HG03575 (cell line): Measurements from ENCODE around the gene DLGAP3.

ENCODE experiments used
- ATAC-seq: cut with Tn5 transposase; IDR thresholded peaks from one replicate; pipeline ENCODE4 v1.9.1; 2021; ENCODE audit not compliant: unreplicated experiment, insufficient number of reproducible peaks, low FRiP score; ENCODE audit errors: extremely low read depth

Gene DLGAP3

GRCh38 chr1:34929853-34930701 is 627 bp upstream of the DLGAP3 start:
- no peak for ATAC-seq

DNA sequence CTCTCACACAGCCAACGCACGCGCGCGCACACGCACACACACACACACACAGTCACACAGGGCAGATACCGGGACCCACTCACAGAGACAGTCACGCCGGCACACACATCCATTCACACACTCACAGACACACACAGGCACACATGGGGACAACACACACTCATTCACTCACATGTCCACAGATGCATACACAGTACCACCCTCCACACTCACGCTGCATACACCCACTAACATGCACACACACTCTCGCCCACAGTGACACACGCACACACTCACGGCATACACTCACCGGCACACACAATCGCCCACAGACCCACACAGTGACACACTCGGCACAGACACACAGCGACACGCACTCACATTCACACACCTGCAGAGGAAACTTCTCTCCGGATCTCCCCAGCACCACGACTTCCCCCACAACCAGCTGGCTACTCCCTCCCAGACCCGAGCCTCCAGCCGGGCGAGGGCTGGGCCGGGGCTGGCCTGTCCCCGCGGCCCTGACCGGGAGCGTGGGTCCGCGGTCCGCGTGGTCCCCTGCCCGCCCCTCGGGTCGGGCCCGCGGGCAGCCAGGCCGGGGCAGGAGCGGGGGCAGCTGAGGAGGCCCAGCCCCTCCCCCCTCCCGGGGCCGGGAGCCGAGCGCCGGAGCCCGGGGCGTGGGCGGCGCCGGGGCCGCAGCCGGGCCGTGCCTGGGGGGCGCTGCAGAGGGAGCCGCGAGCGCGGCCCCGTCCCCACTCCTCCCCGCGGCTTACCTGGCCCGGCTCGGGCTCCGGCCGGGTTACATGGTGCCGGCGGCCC is 552 bp downstream of the DLGAP3 start:
- no peak for ATAC-seq

- no peak for ATAC-seq
Measured at GRCh38 chr1:34928066-34928696, 1.3 kb downstream of the DLGAP3 start.

DNA sequence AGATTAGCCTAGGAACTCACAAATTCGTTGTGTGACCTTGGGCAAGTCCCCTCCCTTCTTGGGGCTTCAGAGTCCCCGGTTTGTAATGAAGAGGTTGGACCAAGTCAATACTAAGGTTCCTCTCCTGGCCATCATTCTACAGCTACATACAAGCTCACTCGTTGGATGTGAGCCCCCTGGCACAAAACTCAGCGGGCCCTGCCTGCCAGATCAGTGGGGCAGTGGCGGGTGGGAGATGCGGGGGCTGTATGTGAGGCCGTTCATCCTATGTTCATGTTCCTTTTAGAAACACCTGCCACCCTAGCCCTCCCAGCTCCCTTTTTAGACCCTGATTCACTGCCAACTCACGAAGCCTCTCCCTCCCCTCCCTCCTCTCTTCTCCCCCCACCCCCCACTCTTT is 2.1 kb downstream of the DLGAP3 start:
- no peak for ATAC-seq

DNA sequence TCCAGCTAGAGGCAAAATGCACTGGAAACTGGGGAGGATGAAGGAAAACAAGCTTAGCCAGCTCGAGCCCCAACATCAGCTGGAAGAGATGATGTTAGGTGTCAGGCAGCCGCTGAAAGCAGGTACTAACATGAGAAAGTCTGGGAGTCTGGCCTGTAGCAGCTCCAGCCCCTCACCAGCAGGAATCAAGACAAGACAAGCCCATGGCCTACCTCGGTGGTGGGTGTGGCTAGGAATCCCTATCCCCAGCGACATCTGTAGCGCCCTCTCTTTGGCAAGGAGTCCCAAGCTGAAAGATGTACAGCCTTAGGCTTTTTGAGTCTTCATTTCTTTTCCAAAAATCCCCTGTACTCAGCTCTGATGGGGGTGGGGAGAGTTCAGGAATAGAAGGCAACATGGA is 2.6 kb downstream of the DLGAP3 start:
- ATAC-seq: no peak

GRCh38 chr1:34926156-34926555 is 3.3 kb downstream of the DLGAP3 start:
- ATAC-seq: no peak

GRCh38 chr1:34925730-34926129 is 3.7 kb downstream of the DLGAP3 start:
- ATAC-seq: no peak

DNA sequence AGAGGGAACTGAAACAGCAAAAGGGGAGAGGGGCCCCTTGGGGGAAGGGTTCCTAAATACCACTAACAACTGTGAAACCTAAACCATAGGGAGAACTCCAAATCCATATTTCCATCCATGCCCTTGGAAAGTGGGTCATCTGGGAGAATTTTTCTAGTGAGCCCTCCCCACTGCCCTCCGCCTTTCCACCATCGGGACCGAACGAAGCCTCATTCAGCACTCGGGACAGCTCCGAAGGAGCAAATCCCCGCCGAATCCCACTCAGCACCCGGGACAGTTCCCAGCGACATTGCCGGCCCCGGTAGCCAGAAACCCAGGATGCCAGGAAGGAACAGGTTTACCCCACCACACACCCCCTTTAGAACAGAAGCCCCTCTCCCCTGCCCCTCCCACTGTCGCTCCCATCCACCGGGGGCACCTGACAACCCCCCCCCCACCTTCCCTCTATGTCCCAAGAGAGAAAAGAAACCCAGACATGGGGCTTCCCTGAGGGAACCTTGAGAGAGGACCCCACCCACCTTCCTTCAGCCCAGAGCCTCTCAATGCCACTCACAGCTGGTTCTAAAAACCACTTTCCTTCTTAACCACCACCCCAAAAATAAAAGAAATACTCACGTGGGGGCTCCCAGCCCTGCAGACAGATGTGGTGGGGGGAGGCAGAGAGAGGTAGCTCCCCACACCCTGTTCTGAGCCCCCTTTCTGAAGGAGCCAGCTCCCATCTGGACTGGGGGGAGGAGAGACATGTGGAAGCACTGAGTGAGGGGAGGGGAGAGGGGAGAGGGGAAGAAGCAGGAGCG is 4.5 kb downstream of the DLGAP3 start:
- ATAC-seq: no peak

- no peak for ATAC-seq
Measured at GRCh38 chr1:34923490-34923889, 6.0 kb downstream of the DLGAP3 start.

DNA sequence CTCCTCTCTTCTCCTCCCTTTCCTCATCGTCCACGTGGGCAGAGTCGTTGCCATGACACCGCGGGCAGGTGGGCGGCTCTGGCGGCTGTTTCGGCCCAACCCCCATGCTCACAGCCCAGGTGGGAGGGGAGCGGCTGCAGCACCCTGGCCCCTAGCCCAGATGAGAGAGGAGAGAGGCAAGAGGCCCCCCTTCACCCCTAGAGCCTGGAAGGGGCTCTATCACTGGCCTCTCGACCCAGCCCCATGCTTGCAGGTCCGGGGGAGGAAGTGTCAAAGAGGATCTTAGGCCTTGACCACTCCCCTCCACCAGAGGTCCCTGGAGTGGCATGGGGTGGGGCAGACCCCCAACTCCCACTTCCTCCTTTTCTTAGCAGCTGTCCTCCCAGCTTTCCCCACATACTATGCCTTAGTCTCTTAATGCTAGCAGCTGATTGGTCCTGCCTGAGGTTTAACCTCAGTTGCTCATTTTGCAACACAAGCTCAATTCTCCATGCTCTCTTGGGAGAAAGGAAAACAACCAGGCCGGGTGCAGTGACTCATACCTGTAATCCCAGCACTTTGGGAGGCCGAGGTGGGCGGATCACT is 10.4 kb downstream of the DLGAP3 start:
- ATAC-seq: no peak

DNA sequence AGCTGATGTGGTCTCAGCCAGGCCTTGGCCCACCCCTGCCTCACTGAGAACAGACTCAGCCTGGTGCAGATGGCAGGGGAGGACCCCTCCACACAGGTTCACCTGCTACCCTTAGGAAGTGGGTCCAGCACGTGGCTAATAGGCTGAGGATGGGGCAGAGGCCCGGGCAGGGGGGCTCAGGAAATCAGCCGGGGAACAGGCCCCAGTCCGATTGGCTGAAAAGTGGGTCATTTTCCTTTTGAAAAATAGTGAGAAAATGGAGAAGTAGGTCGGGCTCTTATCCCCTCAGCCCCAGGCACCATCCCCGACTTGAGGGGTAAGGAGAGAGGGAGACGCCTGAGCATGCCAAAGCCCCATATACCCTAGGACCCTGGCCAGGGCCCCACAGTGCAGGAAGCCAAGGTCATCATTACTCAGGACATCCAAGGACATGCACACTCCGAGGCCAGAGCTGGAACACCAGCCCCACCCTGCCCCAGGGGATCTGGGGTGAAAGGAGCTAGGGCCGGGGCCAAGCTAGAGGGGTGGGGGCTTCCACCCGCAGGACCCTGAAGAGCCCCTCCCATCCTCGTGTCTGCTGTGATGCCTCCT is 11.0 kb downstream of the DLGAP3 start:
- no peak for ATAC-seq

DNA sequence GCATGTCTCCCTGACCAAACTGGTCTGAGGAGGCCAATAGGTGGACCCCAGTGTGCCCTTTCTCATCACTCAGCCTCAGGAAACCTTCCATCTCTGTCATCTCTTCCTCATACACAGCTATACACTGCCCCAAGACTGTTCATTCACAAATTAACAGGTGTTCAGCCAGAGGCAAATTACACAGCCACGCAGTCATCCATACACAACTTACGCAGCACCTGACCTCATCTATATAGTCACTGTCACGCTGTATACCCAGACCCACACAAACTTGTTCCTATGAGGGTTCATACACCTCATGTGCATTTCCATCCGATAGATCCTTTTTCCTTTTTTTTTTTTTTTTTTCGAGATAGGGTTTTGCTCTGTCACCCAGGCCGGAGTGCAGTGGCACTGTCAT is 12.4 kb downstream of the DLGAP3 start:
- no peak for ATAC-seq

DNA sequence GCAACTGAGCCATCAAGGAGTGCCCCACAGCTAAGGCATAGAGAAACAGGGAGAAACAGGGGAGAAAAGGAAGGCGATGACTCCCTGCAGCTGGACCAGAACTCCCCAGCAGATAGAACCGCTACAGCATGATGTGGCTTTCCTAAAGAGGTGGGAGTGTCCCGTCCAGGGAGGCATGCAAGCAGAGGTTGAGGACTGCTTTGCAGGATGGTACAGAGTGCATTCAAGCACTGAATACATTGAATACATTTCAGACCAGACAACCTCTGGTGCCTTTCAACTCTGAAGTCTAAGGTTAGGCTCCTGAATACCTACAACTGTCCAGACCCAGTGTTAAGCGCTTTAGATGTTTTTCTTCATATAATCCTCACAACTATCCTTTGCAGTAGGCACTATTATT is 13.3 kb downstream of the DLGAP3 start:
- no peak for ATAC-seq

GRCh38 chr1:34915521-34915920 is 13.9 kb downstream of the DLGAP3 start:
- no peak for ATAC-seq

GRCh38 chr1:34914958-34915357 is 14.5 kb downstream of the DLGAP3 start:
- ATAC-seq: no peak

DNA sequence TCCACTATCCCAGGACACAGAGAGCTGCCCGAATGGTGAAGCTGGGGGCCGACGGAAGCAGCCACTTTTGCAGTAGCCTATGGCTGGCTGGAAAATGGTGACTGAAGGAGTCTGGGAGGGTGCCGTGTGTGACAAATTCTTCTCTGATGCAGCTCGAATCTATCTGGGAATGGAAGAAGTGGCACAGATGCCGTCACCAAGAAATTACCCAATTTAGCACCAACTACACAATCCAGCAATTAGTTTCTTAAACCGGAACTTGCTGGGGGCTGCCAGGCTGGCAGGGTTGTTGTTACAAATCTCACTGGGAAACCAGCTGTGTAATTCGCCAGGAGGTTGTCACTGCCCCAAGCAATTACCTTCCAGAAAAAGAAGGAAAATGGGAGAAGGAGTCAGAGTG is 18.0 kb downstream of the DLGAP3 start:
- ATAC-seq: no peak

DNA sequence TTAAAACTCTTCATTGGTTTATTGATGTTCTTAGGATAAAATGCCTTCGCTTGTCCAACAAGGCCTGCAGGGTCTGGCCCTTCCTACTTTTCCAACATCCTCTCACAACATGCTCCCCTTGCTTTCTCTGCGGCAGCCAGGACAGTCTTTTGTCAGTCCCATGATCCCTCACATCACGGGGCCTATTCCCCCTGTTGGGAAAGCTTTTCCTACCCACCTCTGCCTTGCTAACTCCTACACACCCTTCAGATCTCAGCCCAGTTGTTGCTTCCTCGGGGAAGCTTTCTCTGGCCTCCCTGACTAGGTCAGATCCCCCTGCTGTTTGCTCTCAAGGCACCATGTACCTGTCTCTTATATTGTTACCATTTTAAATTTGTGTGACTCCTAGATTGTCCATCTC is 19.0 kb downstream of the DLGAP3 start:
- ATAC-seq: no peak

GRCh38 chr1:34908369-34908768 is 21.1 kb downstream of the DLGAP3 start:
- no peak for ATAC-seq
